K562 (cell line): ENCODE measurements around the gene ABCD4. TPM values are rescaled to one million over a fixed set of nuclear protein-coding genes. Genes with fewer than 3 reads are reported as not detected.

Experiments used
- ATAC-seq: fragments of 200-7000 bp; cut with Tn5 transposase; 3 replicates; pipeline ENCODE4 v1.9.1; 2020; ENCODE audit warnings: moderate library complexity
- BruUV-seq: library from RNA; stranded (reverse); fragments of 400-500 nt; replicated peaks from 2 replicates; lab custom pipeline; 2021; lab: Mats Ljungman, UMichigan
- CTCF ChIA-PET: fragments of 300-600 bp; formaldehyde crosslinking; extraction: SDS; loops from one replicate; lab custom pipeline; 2021; ENCODE audit warnings: low intra/inter-chr PET ratio; lab: Yijun Ruan, JAX
- POLR2A ChIA-PET: fragments of 300-600, 350-650 bp; sonication (Branson Sonifier 250); formaldehyde crosslinking; extraction: SDS; loops from one replicate; lab custom pipeline; 2021; ENCODE audit warnings: antibody characterized with exemption, inconsistent platforms; lab: Yijun Ruan, JAX
- DNase-seq, 4 experiments: peaks; one replicate each; pipeline versions ENCODE4 v3.0.0 to v3.0.0-alpha.2; 2011 to 2018; ENCODE audit warnings: low spot score in 3 of 4, mixed read lengths in 3 of 4; ENCODE audit errors: extremely low read depth in 1 of 4
- FAIRE-seq: peaks from 2 replicates; lab custom pipeline; 2011; peaks lifted over from hg19 to GRCh38; lab: Jason Lieb, UNC
- H2AFZ ChIP-seq: 2 replicates; pipeline ENCODE4 v1.6.0; 2011; ENCODE audit warnings: low read depth, low read length, control low read depth, inconsistent platforms
- H3K27ac ChIP-seq: fragments of 200-600 bp; 3 replicates; pipeline ENCODE4 v1.8.0; 2011; ENCODE audit warnings: low read depth, mild to moderate bottlenecking, control low read depth, inconsistent platforms, low read length, moderate library complexity, mixed read lengths; ENCODE audit errors: extremely low read depth
- H3K27me3 ChIP-seq, 2 experiments: fragments of 300-600 bp in 1 of 2; 2 replicates in 1 of 2; 3 replicates in 1 of 2; pipeline versions ENCODE4 v1.6.0 to v1.8.0; 2011; ENCODE audit warnings: inconsistent platforms in 2 of 2, low read length in 2 of 2, mild to moderate bottlenecking in 1 of 2, mixed read lengths in 1 of 2, moderate library complexity in 1 of 2; ENCODE audit not compliant: control insufficient read depth in 2 of 2, insufficient read depth in 2 of 2
- H3K36me3 ChIP-seq: fragments of 300-600 bp; 3 replicates; pipeline ENCODE4 v1.8.0; 2011; ENCODE audit warnings: mild to moderate bottlenecking, low read length, inconsistent platforms; ENCODE audit not compliant: control insufficient read depth, insufficient read depth
- H3K4me1 ChIP-seq, 2 experiments: fragments of 200-600 bp in 1 of 2; replicated peaks in 1 of 2; 2 replicates in 1 of 2; 3 replicates in 1 of 2; pipeline versions ENCODE4 v1.5.1 to v1.8.0; 2011; ENCODE audit warnings: inconsistent platforms in 2 of 2, low read length in 2 of 2, mild to moderate bottlenecking in 1 of 2, mixed read lengths in 1 of 2, moderate library complexity in 1 of 2; ENCODE audit not compliant: control insufficient read depth in 2 of 2, insufficient read depth in 2 of 2
- H3K4me2 ChIP-seq: 2 replicates; pipeline ENCODE4 v1.6.1; 2011; ENCODE audit warnings: low read length, control low read depth, inconsistent platforms, mixed read lengths; ENCODE audit not compliant: insufficient read depth
- H3K4me3 ChIP-seq: fragments of 200-600 bp; sonication (generic), shearing (Covaris generic); 2 replicates; pipeline ENCODE4 v1.5.1; 2016; ENCODE audit warnings: control low read depth, inconsistent platforms
- H3K79me2 ChIP-seq: fragments of 200-600 bp; 3 replicates; pipeline ENCODE4 v1.8.0; 2011; ENCODE audit warnings: low read length, inconsistent platforms; ENCODE audit not compliant: control insufficient read depth, insufficient read depth
- H3K9ac ChIP-seq, 2 experiments: 2 replicates each; pipeline versions ENCODE4 v1.6.0 to v1.6.1; 2011; ENCODE audit warnings: low read depth in 2 of 2, low read length in 2 of 2, control low read depth in 1 of 2, inconsistent platforms in 1 of 2, mild to moderate bottlenecking in 1 of 2, mixed read lengths in 1 of 2; ENCODE audit not compliant: insufficient read depth in 1 of 2
- H3K9me1 ChIP-seq: one replicate; pipeline ENCODE4 v1.6.0; 2011; ENCODE audit warnings: inconsistent platforms, mild to moderate bottlenecking, low read length, moderate library complexity; ENCODE audit not compliant: control insufficient read depth, insufficient read depth
- H3K9me3 ChIP-seq: replicated peaks from 2 replicates; pipeline ENCODE4 v1.5.1; 2011; ENCODE audit warnings: low read depth, low read length, inconsistent platforms; ENCODE audit not compliant: control insufficient read depth, insufficient read depth
- H4K20me1 ChIP-seq: replicated peaks from 2 replicates; pipeline ENCODE4 v1.6.1; 2011; ENCODE audit warnings: low read length, inconsistent platforms, mixed read lengths; ENCODE audit not compliant: control insufficient read depth, insufficient read depth
- BCL6 ChIP-seq: fragments of 250-450 bp; sonication (Bioruptor Pico); IDR thresholded peaks from 2 replicates; pipeline ENCODE4 v1.4.0; 2020
- CEBPB ChIP-seq: fragments of 450-650 bp; IDR thresholded peaks from 2 replicates; pipeline ENCODE4 v1.6.1; 2016; ENCODE audit warnings: missing genetic modification characterization, missing compliant biosample characterization
- KLF10 ChIP-seq: fragments of 250-450 bp; sonication (Bioruptor Pico); IDR thresholded peaks from 2 replicates; pipeline ENCODE4 v1.6.1; 2021; ENCODE audit warnings: matching md5 sums
- SNRNP70 ChIP-seq: fragments of 200-400 bp; formaldehyde crosslinking; optimal IDR thresholded peaks from 2 replicates; pipeline ENCODE3; 2017; ENCODE audit warnings: low read depth, low read length
- ZNF347 ChIP-seq: fragments of 450-650 bp; formaldehyde crosslinking; IDR thresholded peaks from 2 replicates; pipeline ENCODE4 v1.4.0; 2020; ENCODE audit warnings: low read depth, mild to moderate bottlenecking, moderate library complexity
- ZNF551 ChIP-seq: fragments of 250-450 bp; sonication (Bioruptor Pico); IDR thresholded peaks from 2 replicates; pipeline ENCODE4 v1.5.0; 2021; ENCODE audit warnings: mild to moderate bottlenecking, moderate library complexity
- WGBS: fragments of 100-300 bp; shearing (Covaris generic); methylation state at CpG from one replicate; pipeline ENCODE4 v1.1.6; 2016; ENCODE audit warnings: low coverage, mixed read lengths; ENCODE audit not compliant: insufficient coverage; ENCODE audit errors: missing lambda C conversion rate; 5-methylcytosine and 5-hydroxymethylcytosine counted together
- in situ Hi-C: fragments of 300-500 bp; cut with MboI; formaldehyde crosslinking; loops from 4 replicates; pipeline ENCODE4 v1.15.0; 2018; ENCODE audit warnings: inconsistent platforms, mixed read lengths
- intact Hi-C: fragments of 100-400 bp; cut with micrococcal nuclease; formaldehyde crosslinking; loops from 2 replicates; pipeline ENCODE4 v1.14.2; 2022
- polyA plus RNA-seq, 8 experiments: library from polyadenylated mRNA; depleted of rRNA in 4 of 8; stranded (reverse) in 5 of 8; unstranded in 3 of 8; fragments of >200 nt; fragmentation: Nextera tagmentation in 2 of 8; fragmentation: Illumina TruSeq in 1 of 8; extraction: Ambion mirVana in 2 of 8; extraction: Trizol in 1 of 8; gene quantifications; 2 replicates each; pipeline versions ENCODE4 v1.2.1 to v1.2.3, GENCODE V29; 2011 to 2014; ENCODE audit warnings: inconsistent platforms in 1 of 8, missing spikeins in 1 of 8
- total RNA-seq, 7 experiments: library from RNA; depleted of rRNA in 6 of 7; stranded (reverse); fragments of >200 nt in 6 of 7; fragmentation: Illumina TruSeq in 2 of 7; extraction: Trizol in 2 of 7; gene quantifications; 2 replicates each; pipeline versions ENCODE4 v1.2.1 to v1.2.3, GENCODE V29; 2011 to 2021; ENCODE audit warnings: low replicate concordance in 1 of 7
- TF ChIP-seq, protein P1 (sequence below): sonication (generic); formaldehyde crosslinking; IDR thresholded peaks from 2 replicates; pipeline ENCODE4 v1.8.1; 2023; ENCODE audit warnings: mild to moderate bottlenecking, missing genetic modification reagents, moderate library complexity
- TF ChIP-seq, protein P2 (sequence below): fragments of 250-450 bp; sonication (Bioruptor Pico); IDR thresholded peaks from 2 replicates; pipeline ENCODE4 v1.5.0; 2021
- TF ChIP-seq, protein P3 (sequence below): fragments of 250-450 bp; sonication (Bioruptor Pico); IDR thresholded peaks from 2 replicates; pipeline ENCODE4 v1.4.0; 2020; ENCODE audit warnings: mild to moderate bottlenecking, moderate library complexity

Gene ABCD4
- total and polyA plus RNA-seq, 9 of the 15 experiments (the other 6 are each of a cell fraction or from before 2014, with no cell fraction given), result 3.5 to 17.2 (median 12.4) TPM

DNA sequence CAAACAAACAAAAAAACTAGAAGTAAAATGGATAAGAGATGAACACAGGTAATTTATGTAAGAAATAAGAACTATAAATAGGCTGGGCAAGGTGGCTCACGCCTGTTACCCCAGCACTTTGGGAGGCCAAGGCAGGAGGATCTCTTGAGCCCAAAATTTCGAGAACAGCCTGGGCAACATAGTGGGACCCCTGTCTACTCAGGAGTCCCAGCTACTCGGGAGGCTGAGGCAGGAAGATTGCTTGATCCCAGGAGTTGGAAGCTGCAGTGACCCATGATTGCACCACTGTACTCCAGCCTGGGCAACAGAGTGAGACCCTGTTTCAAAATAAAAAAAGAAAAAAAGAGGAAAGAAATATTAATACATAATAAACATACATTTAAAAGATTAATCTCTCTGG lies 22.7 kb upstream of the ABCD4 start:
- WGBS, result 7% methylated on average over 2 of the region's 3 CpGs
- Histone ChIP-seq H3K9me1 (no peaks in the 10 kb centered on the region), H2AFZ (no peak overlapping the region), H3K9ac (no peak overlapping the region), H3K36me3 (no peaks in the 10 kb centered on the region), H3K79me2 (no peaks in the 10 kb centered on the region), H3K4me2 (no peak overlapping the region), H4K20me1 (no peaks in the 10 kb centered on the region), H3K9me3 (no peaks in the 10 kb centered on the region), H3K4me1 (no peaks in the 10 kb centered on the region), H3K27ac (no peak overlapping the region), H3K27me3 (peaks cover 3 to 10% of the 10 kb centered on the region in 2 experiments; a peak in 3 of 5 replicates), H3K4me3 (no peak overlapping the region)
- FAIRE-seq, result no peak
- CTCF ChIA-PET, result no interaction called here
- DNase-seq, result no peak
- POLR2A ChIA-PET, result no interaction called here
- BruUV-seq, result no TSS peak
- in situ Hi-C loops (no loop called here), intact Hi-C loops (no loop called here)
- ATAC-seq, result no peak
- TF ChIP-seq CEBPB (tag), result no peak
- no peak for TF ChIP-seq ZNF551 (CRISPR knock-in tag)
- TF ChIP-seq, protein P1, sequence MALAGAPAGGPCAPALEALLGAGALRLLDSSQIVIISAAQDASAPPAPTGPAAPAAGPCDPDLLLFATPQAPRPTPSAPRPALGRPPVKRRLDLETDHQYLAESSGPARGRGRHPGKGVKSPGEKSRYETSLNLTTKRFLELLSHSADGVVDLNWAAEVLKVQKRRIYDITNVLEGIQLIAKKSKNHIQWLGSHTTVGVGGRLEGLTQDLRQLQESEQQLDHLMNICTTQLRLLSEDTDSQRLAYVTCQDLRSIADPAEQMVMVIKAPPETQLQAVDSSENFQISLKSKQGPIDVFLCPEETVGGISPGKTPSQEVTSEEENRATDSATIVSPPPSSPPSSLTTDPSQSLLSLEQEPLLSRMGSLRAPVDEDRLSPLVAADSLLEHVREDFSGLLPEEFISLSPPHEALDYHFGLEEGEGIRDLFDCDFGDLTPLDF (CRISPR knock-in tag), result no peak
- TF ChIP-seq, protein P2, sequence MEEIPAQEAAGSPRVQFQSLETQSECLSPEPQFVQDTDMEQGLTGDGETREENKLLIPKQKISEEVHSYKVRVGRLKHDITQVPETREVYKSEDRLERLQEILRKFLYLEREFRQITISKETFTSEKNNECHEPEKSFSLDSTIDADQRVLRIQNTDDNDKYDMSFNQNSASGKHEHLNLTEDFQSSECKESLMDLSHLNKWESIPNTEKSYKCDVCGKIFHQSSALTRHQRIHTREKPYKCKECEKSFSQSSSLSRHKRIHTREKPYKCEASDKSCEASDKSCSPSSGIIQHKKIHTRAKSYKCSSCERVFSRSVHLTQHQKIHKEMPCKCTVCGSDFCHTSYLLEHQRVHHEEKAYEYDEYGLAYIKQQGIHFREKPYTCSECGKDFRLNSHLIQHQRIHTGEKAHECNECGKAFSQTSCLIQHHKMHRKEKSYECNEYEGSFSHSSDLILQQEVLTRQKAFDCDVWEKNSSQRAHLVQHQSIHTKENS (CRISPR knock-in tag), result no peak
- TF ChIP-seq SNRNP70, result no peak
- no peak for TF ChIP-seq KLF10 (CRISPR knock-in tag)
- TF ChIP-seq BCL6 (CRISPR knock-in tag), result no peak
- no peak for TF ChIP-seq ZNF347 (CRISPR knock-in tag)
- TF ChIP-seq, protein P3, sequence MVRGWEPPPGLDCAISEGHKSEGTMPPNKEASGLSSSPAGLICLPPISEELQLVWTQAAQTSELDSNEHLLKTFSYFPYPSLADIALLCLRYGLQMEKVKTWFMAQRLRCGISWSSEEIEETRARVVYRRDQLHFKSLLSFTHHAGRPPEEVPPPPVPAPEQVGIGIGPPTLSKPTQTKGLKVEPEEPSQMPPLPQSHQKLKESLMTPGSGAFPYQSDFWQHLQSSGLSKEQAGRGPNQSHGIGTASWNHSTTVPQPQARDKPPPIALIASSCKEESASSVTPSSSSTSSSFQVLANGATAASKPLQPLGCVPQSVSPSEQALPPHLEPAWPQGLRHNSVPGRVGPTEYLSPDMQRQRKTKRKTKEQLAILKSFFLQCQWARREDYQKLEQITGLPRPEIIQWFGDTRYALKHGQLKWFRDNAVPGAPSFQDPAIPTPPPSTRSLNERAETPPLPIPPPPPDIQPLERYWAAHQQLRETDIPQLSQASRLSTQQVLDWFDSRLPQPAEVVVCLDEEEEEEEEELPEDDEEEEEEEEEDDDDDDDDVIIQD (CRISPR knock-in tag), result no peak
